ENCODE measurements around the gene RIOK3. TPM values are rescaled to one million over a fixed set of nuclear protein-coding genes. Genes with fewer than 3 reads are reported as not detected.

Gene RIOK3
- total RNA-seq, 1 donor from 2014 or later: 30.0 TPM

DNA sequence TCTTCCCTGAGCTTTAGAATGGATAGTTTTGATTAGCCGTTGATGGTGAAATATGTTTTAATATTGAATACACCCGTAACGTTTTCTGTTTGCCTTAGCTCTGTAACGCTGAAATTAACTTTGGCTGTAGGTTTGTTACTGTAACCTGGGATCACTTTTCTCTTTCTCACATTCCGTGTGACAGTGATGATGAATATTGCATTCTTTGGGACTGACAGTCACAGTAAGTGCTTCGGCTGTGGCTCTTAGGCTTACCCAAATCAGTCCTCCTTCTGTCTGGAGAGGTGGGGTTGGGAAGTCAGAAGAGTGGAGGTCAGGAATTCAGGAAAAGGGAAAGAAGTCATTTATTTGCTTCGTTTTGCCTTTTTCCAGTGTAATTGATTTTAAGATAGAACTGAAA, 68.2 kb downstream of the RIOK3 start:
- no peak overlapping the region for H3K4me3 ChIP-seq (ENCODE audit: low read depth, low read length)
- TF ChIP-seq, protein P1, sequence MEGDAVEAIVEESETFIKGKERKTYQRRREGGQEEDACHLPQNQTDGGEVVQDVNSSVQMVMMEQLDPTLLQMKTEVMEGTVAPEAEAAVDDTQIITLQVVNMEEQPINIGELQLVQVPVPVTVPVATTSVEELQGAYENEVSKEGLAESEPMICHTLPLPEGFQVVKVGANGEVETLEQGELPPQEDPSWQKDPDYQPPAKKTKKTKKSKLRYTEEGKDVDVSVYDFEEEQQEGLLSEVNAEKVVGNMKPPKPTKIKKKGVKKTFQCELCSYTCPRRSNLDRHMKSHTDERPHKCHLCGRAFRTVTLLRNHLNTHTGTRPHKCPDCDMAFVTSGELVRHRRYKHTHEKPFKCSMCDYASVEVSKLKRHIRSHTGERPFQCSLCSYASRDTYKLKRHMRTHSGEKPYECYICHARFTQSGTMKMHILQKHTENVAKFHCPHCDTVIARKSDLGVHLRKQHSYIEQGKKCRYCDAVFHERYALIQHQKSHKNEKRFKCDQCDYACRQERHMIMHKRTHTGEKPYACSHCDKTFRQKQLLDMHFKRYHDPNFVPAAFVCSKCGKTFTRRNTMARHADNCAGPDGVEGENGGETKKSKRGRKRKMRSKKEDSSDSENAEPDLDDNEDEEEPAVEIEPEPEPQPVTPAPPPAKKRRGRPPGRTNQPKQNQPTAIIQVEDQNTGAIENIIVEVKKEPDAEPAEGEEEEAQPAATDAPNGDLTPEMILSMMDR (conservative IDR thresholded peaks at IDR 0.05; ENCODE audit: low read depth, low read length): no peak
- no peak for DNase-seq (ENCODE audit: low read depth)

DNA sequence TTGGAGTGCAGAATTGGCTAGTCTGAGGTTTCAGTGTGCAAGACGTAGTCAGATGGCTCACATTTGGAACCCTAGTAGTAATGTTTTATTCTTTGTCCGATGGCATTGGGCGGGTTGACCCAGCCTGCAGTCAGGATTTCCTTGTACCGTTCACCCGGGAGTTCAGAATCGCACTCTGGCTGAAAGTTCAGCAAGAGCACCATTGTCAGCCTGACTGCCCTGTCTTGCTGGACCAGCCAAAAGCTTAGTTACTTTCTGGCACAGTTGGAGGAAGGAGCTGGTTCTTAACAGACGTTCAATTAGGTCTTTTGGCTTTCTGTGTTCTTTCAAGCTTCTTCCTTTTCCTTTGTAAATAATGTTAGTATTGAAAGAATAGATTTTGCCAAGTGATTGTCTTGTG, 68.8 kb downstream of the RIOK3 start:
- H3K4me3 ChIP-seq (ENCODE audit: low read depth, low read length): no peak overlapping the region
- no peak for DNase-seq (ENCODE audit: low read depth)
- TF ChIP-seq, protein P1 (conservative IDR thresholded peaks at IDR 0.05; ENCODE audit: low read depth, low read length): no peak

DNA sequence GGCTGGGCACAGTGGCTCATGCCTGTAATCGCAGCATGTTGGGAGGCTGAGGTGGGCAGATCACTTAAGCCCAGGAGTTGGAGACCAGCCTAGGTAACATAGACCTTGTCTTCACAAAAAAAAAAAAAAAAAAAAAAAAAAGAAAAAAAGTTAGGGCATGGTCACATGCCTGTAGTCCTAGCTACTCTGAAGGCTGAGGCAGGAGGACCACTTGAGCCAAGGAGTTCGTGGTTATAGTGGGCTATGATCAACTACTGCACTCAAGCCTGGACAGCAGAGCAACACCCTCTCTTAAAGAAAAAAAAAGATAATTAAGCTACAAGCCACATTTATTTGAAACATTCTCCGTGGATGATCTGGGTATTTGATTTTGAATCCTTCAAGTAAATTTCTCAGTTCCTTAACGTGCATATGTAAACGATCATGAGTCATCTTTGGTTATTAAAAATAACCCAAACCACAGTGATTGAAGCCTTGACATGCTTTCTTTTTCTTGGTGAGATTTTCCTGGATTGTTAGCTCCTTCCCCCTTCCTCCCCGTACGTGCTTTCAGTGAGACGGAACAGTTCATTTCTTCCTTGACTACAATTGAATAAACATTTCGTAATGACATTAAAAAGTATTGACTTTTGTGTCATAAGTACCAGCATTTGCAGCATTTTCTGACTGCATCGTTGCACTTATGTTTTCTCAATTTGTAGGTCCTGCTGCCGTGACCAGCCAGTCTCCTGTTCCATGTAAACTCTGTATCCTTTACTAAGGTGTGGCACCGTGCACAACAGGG, 70.5 kb downstream of the RIOK3 start:
- no peak for DNase-seq (ENCODE audit: low read depth)
- TF ChIP-seq, protein P1 (conservative IDR thresholded peaks at IDR 0.05; ENCODE audit: low read depth, low read length): no peak
- no peak overlapping the region for H3K4me3 ChIP-seq (ENCODE audit: low read depth, low read length)

DNA sequence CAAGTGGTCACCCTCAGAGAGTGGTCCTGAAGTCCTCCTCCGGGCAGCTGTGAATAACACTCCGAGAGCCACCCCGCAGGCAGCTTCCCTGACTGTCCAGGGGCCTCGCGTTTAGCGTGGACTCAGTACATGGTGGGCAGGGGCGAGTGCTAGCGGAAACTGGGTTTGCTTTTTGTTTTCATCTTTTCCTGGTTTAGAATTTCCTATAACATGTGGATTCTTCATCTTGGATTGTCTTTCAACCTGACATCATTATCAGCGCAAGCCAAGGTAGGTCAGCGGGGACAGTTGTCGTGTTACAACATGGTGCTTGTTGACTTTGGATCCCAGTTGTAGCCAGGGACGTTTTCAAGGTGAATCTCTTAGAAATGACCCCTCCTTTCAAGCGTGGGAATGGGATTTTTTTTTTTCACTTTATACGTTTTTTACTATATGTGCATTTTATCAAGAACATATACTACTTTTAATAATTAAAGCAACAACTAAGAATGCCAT, 71.2 kb downstream of the RIOK3 start:
- no peak for DNase-seq (ENCODE audit: low read depth)
- H3K4me3 ChIP-seq (ENCODE audit: low read depth, low read length): no peak overlapping the region
- TF ChIP-seq, protein P1 (conservative IDR thresholded peaks at IDR 0.05; ENCODE audit: low read depth, low read length): no peak

DNA sequence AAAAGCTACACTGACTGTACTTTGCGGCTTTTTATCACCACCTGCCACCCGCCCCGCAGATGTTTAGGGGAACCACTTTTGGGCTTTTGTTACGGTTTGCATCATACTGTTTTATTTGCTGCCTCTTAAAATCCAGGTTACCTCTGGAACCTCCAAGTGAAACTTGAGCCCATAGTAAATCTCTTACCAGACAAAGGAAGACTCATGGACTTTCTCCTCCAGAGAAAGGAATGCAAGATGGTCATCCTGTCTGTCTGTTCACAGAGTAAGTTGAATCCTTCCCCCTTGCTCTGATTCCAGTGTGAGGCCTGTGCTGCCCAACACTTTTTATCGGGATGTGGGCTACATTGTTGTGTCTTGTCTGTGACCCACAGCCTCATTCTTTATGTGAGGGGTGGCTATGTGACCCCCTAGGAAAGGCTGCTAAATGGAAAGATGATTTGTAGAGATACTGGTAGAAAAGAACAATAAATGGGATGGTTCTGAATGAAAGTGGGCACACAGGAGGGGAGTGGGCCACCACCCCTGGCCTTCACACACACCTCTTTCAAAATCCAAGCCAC, 73.5 kb downstream of the RIOK3 start:
- no peak overlapping the region for H3K4me3 ChIP-seq (ENCODE audit: low read depth, low read length)
- no peak for DNase-seq (ENCODE audit: low read depth)
- TF ChIP-seq, protein P1 (conservative IDR thresholded peaks at IDR 0.05; ENCODE audit: low read depth, low read length): no peak

DNA sequence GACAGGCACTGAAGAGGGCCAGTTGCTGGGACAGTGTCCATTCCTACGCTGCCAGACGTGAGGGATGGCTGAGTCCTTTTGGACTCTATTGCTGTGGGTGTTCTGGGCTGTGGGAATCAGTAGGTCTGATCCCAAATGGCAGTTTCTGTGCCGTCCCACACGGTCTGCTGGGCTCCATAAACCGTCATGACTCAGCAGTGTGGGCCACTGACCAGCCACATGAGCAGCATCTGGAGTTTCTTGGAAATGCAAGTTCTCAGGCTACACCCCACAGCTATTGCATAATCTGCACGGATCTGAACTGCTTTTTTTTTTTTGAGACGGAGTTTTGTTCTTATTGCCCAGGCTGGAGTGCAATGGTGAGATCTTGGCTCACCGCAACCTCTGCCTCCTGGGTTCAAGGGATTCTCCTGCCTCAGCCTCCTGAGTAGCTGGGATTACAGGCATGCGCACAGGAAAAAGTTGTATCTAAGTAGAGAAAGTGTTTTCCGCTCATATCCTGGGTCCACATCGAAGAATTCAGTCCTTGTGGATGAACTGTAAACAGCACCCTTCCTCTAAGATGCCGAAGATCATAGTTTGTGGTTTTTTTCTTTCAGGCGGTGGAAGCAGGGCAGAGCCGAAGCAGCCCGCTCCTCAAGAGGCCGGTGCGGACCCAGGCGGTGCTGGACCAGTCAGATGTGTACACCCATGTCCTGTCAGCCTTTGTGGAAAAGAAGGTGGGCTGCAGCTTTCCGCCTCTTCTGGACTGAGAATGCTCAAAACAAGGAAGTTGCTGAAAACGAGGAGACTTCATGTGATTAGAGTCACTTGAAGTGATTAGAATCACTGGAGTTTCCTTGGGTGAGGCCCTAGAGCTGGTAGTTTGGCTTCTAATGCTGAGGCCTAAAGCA, 75.7 kb downstream of the RIOK3 start:
- DNase-seq (ENCODE audit: low read depth): no peak
- TF ChIP-seq, protein P1 (conservative IDR thresholded peaks at IDR 0.05; ENCODE audit: low read depth, low read length): no peak
- no peak overlapping the region for H3K4me3 ChIP-seq (ENCODE audit: low read depth, low read length)
